H1 (cell line): ENCODE results near the gene ATP11C. TPM values are rescaled to one million over a fixed set of nuclear protein-coding genes. Genes with fewer than 3 reads are reported as not detected.

Source experiments
- CTCF ChIA-PET: fragments of 300-600 bp; sonication (Branson Sonifier 250); formaldehyde crosslinking; loops from one replicate; lab custom pipeline; 2021; ENCODE audit not compliant: partially characterized antibody; lab: Charles Lee
- POLR2A ChIA-PET: fragments of 300-600 bp; sonication (Branson Sonifier 250); formaldehyde crosslinking; loops from one replicate; lab custom pipeline; 2021; ENCODE audit warnings: inconsistent platforms; ENCODE audit not compliant: partially characterized antibody; lab: Charles Lee
- DNase-seq, 2 experiments: peaks; one replicate each; pipeline versions ENCODE4 v3.0.0 to v3.0.0-alpha.2; 2010 to 2022; ENCODE audit warnings: low spot score in 2 of 2, low read depth in 1 of 2, mixed read lengths in 1 of 2
- FAIRE-seq: peaks from 2 replicates; lab custom pipeline; 2011; peaks lifted over from hg19 to GRCh38; lab: Jason Lieb, UNC
- H2AFZ ChIP-seq: 2 replicates; pipeline ENCODE4 v1.8.1; 2012; ENCODE audit warnings: low read length, inconsistent platforms
- H2AK5ac ChIP-seq: 2 replicates; pipeline ENCODE4 v1.6.1; 2013; ENCODE audit warnings: low read depth, low read length
- H2BK120ac ChIP-seq: replicated peaks from 2 replicates; pipeline ENCODE3; 2013; ENCODE audit warnings: low read depth, low read length, inconsistent platforms
- H2BK12ac ChIP-seq: 2 replicates; pipeline ENCODE4 v1.6.1; 2013; ENCODE audit warnings: low read depth, low read length
- H2BK15ac ChIP-seq: 2 replicates; pipeline ENCODE4 v1.6.1; 2013; ENCODE audit warnings: low read length
- H2BK20ac ChIP-seq: 2 replicates; pipeline ENCODE4 v1.6.1; 2013; ENCODE audit warnings: low read length
- H2BK5ac ChIP-seq: 2 replicates; pipeline ENCODE4 v1.6.1; 2013; ENCODE audit warnings: low read depth, low read length
- H3K14ac ChIP-seq: 2 replicates; pipeline ENCODE4 v1.6.1; 2013; ENCODE audit warnings: inconsistent platforms; ENCODE audit not compliant: insufficient read length
- H3K18ac ChIP-seq: 2 replicates; pipeline ENCODE4 v1.6.1; 2013; ENCODE audit warnings: low read length; ENCODE audit errors: extremely low read depth
- H3K23ac ChIP-seq: 2 replicates; pipeline ENCODE4 v1.6.1; 2013; ENCODE audit warnings: inconsistent platforms; ENCODE audit not compliant: insufficient read length
- H3K23me2 ChIP-seq: 2 replicates; pipeline ENCODE4 v1.6.1; 2013; ENCODE audit warnings: low read depth, low read length
- H3K27ac ChIP-seq: 2 replicates; pipeline ENCODE4 v1.6.1; 2011; ENCODE audit warnings: low read depth, low read length, inconsistent platforms
- H3K27me3 ChIP-seq, 4 experiments: replicated peaks in 1 of 4; 1 replicate in 1 of 4; 2 replicates in 3 of 4; pipeline versions ENCODE4 v1.6.1 to v1.8.1; 2011 to 2013; ENCODE audit warnings: low read length in 3 of 4, mild to moderate bottlenecking in 3 of 4, inconsistent platforms in 2 of 4, mixed read lengths in 2 of 4, moderate library complexity in 1 of 4; ENCODE audit not compliant: control insufficient read depth in 3 of 4, insufficient read depth in 3 of 4; ENCODE audit errors: extremely low read depth in 1 of 4
- H3K36me3 ChIP-seq, 4 experiments: 2 replicates each; pipeline versions ENCODE4 v1.6.1 to v1.8.1; 2011 to 2013; ENCODE audit warnings: mild to moderate bottlenecking in 4 of 4, low read length in 3 of 4, moderate library complexity in 2 of 4, control low read depth in 1 of 4, inconsistent platforms in 1 of 4; ENCODE audit not compliant: insufficient read depth in 4 of 4, control insufficient read depth in 2 of 4
- H3K4ac ChIP-seq: replicated peaks from 2 replicates; pipeline ENCODE3; 2013; ENCODE audit warnings: low read length, low read depth, mixed read lengths, inconsistent platforms; ENCODE audit not compliant: insufficient read length
- H3K4me1 ChIP-seq, 4 experiments: replicated peaks in 1 of 4; 1 replicate in 1 of 4; 2 replicates in 3 of 4; pipeline versions ENCODE4 v1.6.1 to v1.8.1; 2011 to 2013; ENCODE audit warnings: low read length in 3 of 4, inconsistent platforms in 2 of 4, mixed read lengths in 1 of 4; ENCODE audit not compliant: insufficient read depth in 4 of 4, control insufficient read depth in 3 of 4
- H3K4me2 ChIP-seq, 2 experiments: 2 replicates each; pipeline versions ENCODE4 v1.6.1 to v1.8.1; 2011 to 2013; ENCODE audit warnings: low read depth in 2 of 2, low read length in 2 of 2, control low read depth in 1 of 2, inconsistent platforms in 1 of 2, mild to moderate bottlenecking in 1 of 2; ENCODE audit not compliant: insufficient read depth in 1 of 2
- H3K4me3 ChIP-seq, 4 experiments: fragments of 200-600, 300-600 bp in 1 of 4; sonication (generic), shearing (Covaris generic), sonication (Bioruptor Twin) in 1 of 4; 2 replicates each; pipeline versions ENCODE4 v1.5.1 to v1.8.1; 2011 to 2016; ENCODE audit warnings: low read length in 4 of 4, low read depth in 3 of 4, control low read depth in 2 of 4, inconsistent platforms in 2 of 4, mild to moderate bottlenecking in 2 of 4, mixed read lengths in 1 of 4, moderate library complexity in 1 of 4; ENCODE audit not compliant: insufficient read depth in 2 of 4; ENCODE audit errors: extremely low read depth in 1 of 4
- H3K56ac ChIP-seq: replicated peaks from 2 replicates; pipeline ENCODE3; 2013; ENCODE audit warnings: low read depth, mild to moderate bottlenecking, mixed read lengths, low read length, inconsistent platforms; ENCODE audit not compliant: insufficient read length
- H3K79me1 ChIP-seq: 2 replicates; pipeline ENCODE4 v1.6.1; 2013; ENCODE audit warnings: low read depth, low read length, control low read depth
- H3K79me2 ChIP-seq, 2 experiments: 2 replicates each; pipeline versions ENCODE4 v1.6.1 to v1.8.1; 2012 to 2013; ENCODE audit warnings: low read length in 2 of 2, mild to moderate bottlenecking in 2 of 2, inconsistent platforms in 1 of 2; ENCODE audit not compliant: insufficient read depth in 2 of 2, control insufficient read depth in 1 of 2
- H3K9ac ChIP-seq, 4 experiments: replicated peaks in 1 of 4; 1 replicate in 1 of 4; 2 replicates in 3 of 4; pipeline versions ENCODE4 v1.6.1 to v1.8.1; 2011 to 2013; ENCODE audit warnings: low read depth in 3 of 4, low read length in 3 of 4, control low read depth in 2 of 4, mild to moderate bottlenecking in 2 of 4, moderate library complexity in 2 of 4, inconsistent platforms in 1 of 4; ENCODE audit errors: extremely low read depth in 1 of 4
- H3K9me3 ChIP-seq, 2 experiments: 2 replicates each; pipeline versions ENCODE4 v1.6.1 to v1.8.1; 2012 to 2013; ENCODE audit warnings: mild to moderate bottlenecking in 2 of 2, moderate library complexity in 2 of 2, control low read depth in 1 of 2, inconsistent platforms in 1 of 2, low read depth in 1 of 2, low read length in 1 of 2, mixed read lengths in 1 of 2; ENCODE audit not compliant: insufficient read depth in 2 of 2
- H4K20me1 ChIP-seq, 2 experiments: replicated peaks in 1 of 2; 2 replicates each; pipeline versions ENCODE3 to v1.8.1; 2011 to 2013; ENCODE audit warnings: inconsistent platforms in 2 of 2, low read length in 2 of 2, mild to moderate bottlenecking in 1 of 2; ENCODE audit not compliant: insufficient read depth in 2 of 2, control insufficient read depth in 1 of 2
- H4K5ac ChIP-seq: 2 replicates; pipeline ENCODE4 v1.6.1; 2013; ENCODE audit warnings: low read length, low read depth, mixed read lengths, inconsistent platforms; ENCODE audit not compliant: insufficient read length
- H4K8ac ChIP-seq: 2 replicates; pipeline ENCODE4 v1.8.0; 2013; ENCODE audit warnings: mild to moderate bottlenecking, moderate library complexity, low read length, inconsistent platforms; ENCODE audit not compliant: insufficient read depth; ENCODE audit errors: extremely low read depth
- H4K91ac ChIP-seq: replicated peaks from 2 replicates; pipeline ENCODE3; 2013; ENCODE audit warnings: low read length, mixed read lengths, inconsistent platforms; ENCODE audit not compliant: insufficient read length
- CHD1 ChIP-seq: IDR thresholded peaks from 2 replicates; pipeline ENCODE4 v1.6.1; 2012; ENCODE audit warnings: low read depth, low read length, improper control_type of control experiment
- CTCF ChIP-seq, 3 experiments: IDR thresholded peaks; 1 replicate in 2 of 3; 2 replicates in 1 of 3; pipeline versions ENCODE4 v1.5.1 to v1.6.1; 2011; ENCODE audit warnings: low read length in 3 of 3, mild to moderate bottlenecking in 3 of 3, inconsistent platforms in 2 of 3, low read depth in 1 of 3, moderate library complexity in 1 of 3; ENCODE audit not compliant: insufficient read depth in 1 of 3; ENCODE audit errors: control extremely low read depth in 1 of 3
- MAFK ChIP-seq: IDR thresholded peaks from 2 replicates; pipeline ENCODE4 v1.6.1; 2012; ENCODE audit warnings: low read depth, mild to moderate bottlenecking, improper control_type of control experiment, low read length
- NRF1 ChIP-seq: IDR thresholded peaks from 2 replicates; pipeline ENCODE4 v1.6.1; 2011; ENCODE audit warnings: mild to moderate bottlenecking, low read depth, low read length, improper control_type of control experiment
- SIN3A ChIP-seq, 2 experiments: IDR thresholded peaks in 1 of 2; conservative IDR thresholded peaks in 1 of 2; 2 replicates each; pipeline ENCODE4 v1.6.1; 2011 to 2012; ENCODE audit warnings: low read length in 2 of 2, improper control_type of control experiment in 1 of 2, low read depth in 1 of 2, mild to moderate bottlenecking in 1 of 2
- SUZ12 ChIP-seq: fragments of 200-600 bp; sonication (generic); IDR thresholded peaks from 2 replicates; pipeline ENCODE4 v1.6.1; 2012; ENCODE audit warnings: mild to moderate bottlenecking, inconsistent platforms, low read length, moderate library complexity, mixed read lengths
- TAF7 ChIP-seq: optimal IDR thresholded peaks from 2 replicates; pipeline ENCODE3; 2011; ENCODE audit warnings: low read depth, mild to moderate bottlenecking, inconsistent platforms, low read length, moderate library complexity, borderline replicate concordance
- YY1 ChIP-seq: IDR thresholded peaks from 2 replicates; pipeline ENCODE4 v1.6.1; 2011; ENCODE audit warnings: low read depth, mild to moderate bottlenecking, low read length
- WGBS, 2 experiments: shearing (Covaris generic) in 1 of 2; methylation state at CpG; one replicate each; pipeline versions ENCODE4 v1.1.6 to v1.1.7; 2013 to 2015; ENCODE audit warnings: low lambda C conversion rate in 2 of 2, mixed read lengths in 2 of 2, inconsistent platforms in 1 of 2, low coverage in 1 of 2, missing lambda C conversion rate in 1 of 2; ENCODE audit not compliant: insufficient replicate concordance in 2 of 2, insufficient coverage in 1 of 2, insufficient read length in 1 of 2; ENCODE audit errors: extremely low coverage in 1 of 2, missing lambda C conversion rate in 1 of 2; 5-methylcytosine and 5-hydroxymethylcytosine counted together
- polyA plus RNA-seq, 7 experiments: library from polyadenylated mRNA; depleted of rRNA in 3 of 7; stranded (reverse) in 5 of 7; unstranded in 2 of 7; fragments of >200 nt in 5 of 7; fragments of 200-250 nt in 2 of 7; gene quantifications; 1 replicate in 5 of 7; 2 replicates in 1 of 7; 4 replicates in 1 of 7; pipeline versions ENCODE4 v1.2.1 to v1.2.3, GENCODE V29; 2011 to 2013; ENCODE audit warnings: missing spikeins in 2 of 7, mixed read lengths in 2 of 7
- total RNA-seq: library from RNA; stranded (reverse); fragmentation: NEBNext Ultra II Directional; extraction: Animal tissue kit (Norgen Biotek cat#: 25700); gene quantifications from 2 replicates; pipeline ENCODE4 v1.2.1, GENCODE V29; 2021
- TF ChIP-seq, protein P1 (sequence below): IDR thresholded peaks from 2 replicates; pipeline ENCODE4 v1.6.1; 2012; ENCODE audit warnings: inconsistent platforms

Gene ATP11C
- total and polyA plus RNA-seq, 2 of the 8 experiments (the other 6 are each of a cell fraction or from before 2014, with no cell fraction given), result 14.7 to 52.1 TPM

DNA sequence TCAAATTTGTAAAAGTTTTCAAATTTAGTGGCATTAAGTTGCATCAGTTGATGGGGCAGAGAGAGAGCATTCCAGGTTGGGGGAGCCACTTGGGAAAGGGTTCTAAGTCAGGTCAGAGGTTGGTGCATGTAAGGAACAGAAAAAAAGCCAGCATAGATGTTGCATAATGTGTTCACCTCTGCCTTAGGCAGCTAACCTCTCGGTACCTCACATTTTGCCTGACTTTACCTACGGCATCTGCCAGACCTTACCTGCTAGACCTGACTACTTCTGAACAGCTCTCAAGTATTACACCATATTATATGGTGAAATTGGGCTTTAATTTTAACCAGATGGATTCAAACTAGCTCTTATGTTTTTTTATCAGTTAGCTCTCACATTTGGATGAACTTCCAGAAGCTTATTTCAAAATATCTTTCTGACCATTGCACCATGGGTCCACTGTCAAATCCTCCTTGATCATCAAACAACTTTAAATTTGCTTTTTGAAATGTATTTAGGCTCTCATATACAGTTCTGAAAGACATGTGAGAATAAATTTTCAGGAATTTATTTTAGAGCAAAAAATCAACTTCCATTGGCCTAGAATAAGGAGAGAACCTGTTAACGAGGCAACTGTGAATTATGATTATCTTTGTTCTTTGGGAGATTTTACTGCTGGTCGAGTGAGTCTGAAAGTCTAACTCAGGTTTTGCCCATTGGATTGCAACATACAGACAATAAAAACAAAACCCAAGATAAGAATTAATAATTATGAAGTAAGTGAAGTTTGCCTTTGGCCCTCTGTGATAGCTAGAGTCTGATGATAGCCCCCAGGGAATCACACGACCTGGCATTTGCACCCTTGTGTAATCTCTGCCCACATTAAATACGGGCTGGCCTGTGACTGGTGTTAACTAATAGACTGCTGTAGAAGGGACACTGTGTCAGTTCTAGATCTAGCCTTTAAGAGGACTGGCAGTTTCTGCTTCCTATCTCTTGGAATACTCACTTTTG, 40.1 kb upstream of the ATP11C start:
- Histone ChIP-seq H2AK5ac (no peak overlapping the region), H2AFZ (no peak overlapping the region), H3K4me3 (no peak overlapping the region), H4K20me1 (no peaks in the 10 kb centered on the region), H3K79me2 (no peaks in the 10 kb centered on the region), H4K8ac (no peak overlapping the region), H3K9me3 (no peaks in the 10 kb centered on the region), H3K14ac (no peak overlapping the region), H4K5ac (no peak overlapping the region), H2BK15ac (no peak overlapping the region), H3K27me3 (no peaks in the 10 kb centered on the region), H3K36me3 (no peaks in the 10 kb centered on the region), H2BK12ac (no peak overlapping the region), H3K18ac (no peak overlapping the region), H3K23me2 (no peaks in the 10 kb centered on the region), H2BK120ac (no peak overlapping the region), H3K9ac (no peak overlapping the region), H2BK20ac (no peak overlapping the region), H2BK5ac (no peak overlapping the region), H3K79me1 (no peaks in the 10 kb centered on the region), H3K56ac (no peak overlapping the region), H3K4ac (no peak overlapping the region), H3K4me2 (no peak overlapping the region), H3K23ac (no peak overlapping the region), H3K27ac (no peak overlapping the region), H3K4me1 (no peaks in the 10 kb centered on the region; a peak in 1 of 7 replicates), H4K91ac (no peak overlapping the region)
- FAIRE-seq, result no peak
- no peak for DNase-seq
- POLR2A ChIA-PET, result no interaction called here
- CTCF ChIA-PET, result interaction anchor here (0.7 kb wide), 1 partner anchor 151 kb away, joined by 5 read pairs; no protein-coding TSS in a partner anchor
- WGBS, 2 experiments, result 98% methylated on average over 5 of the region's 6 CpGs; no CpG with 5 or more reads in 1 of the 2 experiments
- TF ChIP-seq SIN3A (conservative IDR thresholded peaks at IDR 0.05 in 1 of 2, IDR thresholded peaks at IDR 0.05 in 1 of 2; ENCODE audit: low read depth in 1 of 2, low read length in 2 of 2), result no peak
- TF ChIP-seq SUZ12, result no peak
- no peak for TF ChIP-seq YY1
- TF ChIP-seq NRF1, result no peak
- no peak for TF ChIP-seq CHD1
- TF ChIP-seq MAFK, result no peak
- no peak for TF ChIP-seq TAF7
- no peak for TF ChIP-seq CTCF (IDR thresholded peaks at IDR 0.05; ENCODE audit: control extremely low read depth in 1 of 3, insufficient read depth in 1 of 3, low read depth in 1 of 3, low read length in 3 of 3)
- TF ChIP-seq, protein P1, sequence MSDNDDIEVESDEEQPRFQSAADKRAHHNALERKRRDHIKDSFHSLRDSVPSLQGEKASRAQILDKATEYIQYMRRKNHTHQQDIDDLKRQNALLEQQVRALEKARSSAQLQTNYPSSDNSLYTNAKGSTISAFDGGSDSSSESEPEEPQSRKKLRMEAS, result no peak
